ENCODE measurements around the gene NOX3. TPM values are rescaled to one million over a fixed set of nuclear protein-coding genes. Genes with fewer than 3 reads are reported as not detected.

Gene NOX3, protein sequence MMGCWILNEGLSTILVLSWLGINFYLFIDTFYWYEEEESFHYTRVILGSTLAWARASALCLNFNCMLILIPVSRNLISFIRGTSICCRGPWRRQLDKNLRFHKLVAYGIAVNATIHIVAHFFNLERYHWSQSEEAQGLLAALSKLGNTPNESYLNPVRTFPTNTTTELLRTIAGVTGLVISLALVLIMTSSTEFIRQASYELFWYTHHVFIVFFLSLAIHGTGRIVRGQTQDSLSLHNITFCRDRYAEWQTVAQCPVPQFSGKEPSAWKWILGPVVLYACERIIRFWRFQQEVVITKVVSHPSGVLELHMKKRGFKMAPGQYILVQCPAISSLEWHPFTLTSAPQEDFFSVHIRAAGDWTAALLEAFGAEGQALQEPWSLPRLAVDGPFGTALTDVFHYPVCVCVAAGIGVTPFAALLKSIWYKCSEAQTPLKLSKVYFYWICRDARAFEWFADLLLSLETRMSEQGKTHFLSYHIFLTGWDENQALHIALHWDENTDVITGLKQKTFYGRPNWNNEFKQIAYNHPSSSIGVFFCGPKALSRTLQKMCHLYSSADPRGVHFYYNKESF
- total RNA-seq, result not detected in 2 replicates

DNA sequence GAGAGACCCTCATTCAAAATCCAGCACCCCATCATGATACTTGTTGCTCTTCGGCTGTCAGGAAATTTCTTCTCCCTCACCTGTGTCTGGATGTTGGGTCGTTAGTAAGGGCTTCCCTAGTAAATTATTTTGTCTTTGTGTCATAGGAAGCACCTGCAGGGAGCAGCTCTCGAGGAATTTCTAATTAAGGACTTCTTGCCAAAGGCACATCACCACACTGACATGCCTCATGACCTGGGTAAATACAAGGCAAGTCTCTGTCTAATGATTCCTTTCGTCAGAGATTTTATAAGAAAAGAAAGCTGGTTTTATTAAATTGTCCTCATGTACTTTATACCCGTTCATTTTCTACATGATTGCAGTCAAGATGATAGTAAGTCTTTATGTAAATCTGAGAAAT lies at the start of gene NOX3:
NOX3 (minus strand) TSS at position 74 of the 400 bp plus-strand sequence; CDS start at position 35, 39 bp downstream.

Other genes starting within 250 kb of the NOX3 start
- not detected in 2 replicates for gene CLDN20, start 191.8 kb downstream of the NOX3 start, total RNA-seq
- gene TFB1M, start 141.4 kb downstream of the NOX3 start, total RNA-seq, result 11.4 and 14.4 TPM in 2 replicates

Data from endothelial cell of coronary artery (primary cell).